GM12878 (cell line): ENCODE measurements around the gene CRHR2. TPM values are rescaled to one million over a fixed set of nuclear protein-coding genes. Genes with fewer than 3 reads are reported as not detected.

Source experiments
- ATAC-seq: fragments of 200-7000 bp; cut with Tn5 transposase; 3 replicates; pipeline ENCODE4 v1.9.1; 2020; ENCODE audit warnings: mild to moderate bottlenecking, moderate library complexity
- BruUV-seq: library from RNA; stranded (reverse); fragments of 400-500 nt; replicated peaks from 2 replicates; lab custom pipeline; 2021; lab: Mats Ljungman, UMichigan
- CTCF ChIA-PET: fragments of 300-600 bp; sonication (Branson Sonifier 250); formaldehyde crosslinking; extraction: SDS; loops from one replicate; lab custom pipeline; 2021; ENCODE audit warnings: inconsistent platforms; lab: Yijun Ruan, JAX
- POLR2A ChIA-PET: fragments of 350-600 bp; formaldehyde crosslinking; extraction: SDS; loops from one replicate; lab custom pipeline; 2021; ENCODE audit warnings: inconsistent platforms; lab: Charles Lee
- RAD21 ChIA-PET: fragments of 300-600 bp; sonication (Branson Sonifier 250); formaldehyde crosslinking; loops from one replicate; lab custom pipeline; 2023; ENCODE audit warnings: antibody characterized with exemption; ENCODE audit not compliant: unreplicated experiment; lab: Charles Lee
- SMC1A ChIA-PET: fragments of 300-600 bp; sonication (Branson Sonifier 250); formaldehyde crosslinking; loops from one replicate; lab custom pipeline; 2023; ENCODE audit not compliant: unreplicated experiment, uncharacterized antibody; lab: Charles Lee
- DNase-seq: peaks from one replicate; pipeline ENCODE4 v3.0.0-alpha.2; 2011; ENCODE audit warnings: low read depth, low spot score
- FAIRE-seq: peaks from 3 replicates; lab custom pipeline; 2011; peaks lifted over from hg19 to GRCh38; lab: Jason Lieb, UNC
- H2AFZ ChIP-seq: 2 replicates; pipeline ENCODE4 v1.6.0; 2011; ENCODE audit warnings: low read depth, low read length, control low read depth; ENCODE audit not compliant: control insufficient read depth
- H3K27ac ChIP-seq: 2 replicates; pipeline ENCODE4 v1.5.1; 2011; ENCODE audit warnings: control low read depth; ENCODE audit not compliant: control insufficient read depth, insufficient read depth
- H3K27me3 ChIP-seq, 2 experiments: replicated peaks in 1 of 2; 2 replicates each; pipeline versions ENCODE4 v1.6.0 to v1.6.1; 2011; ENCODE audit warnings: low read length in 1 of 2; ENCODE audit not compliant: control insufficient read depth in 2 of 2, insufficient read depth in 2 of 2
- H3K36me3 ChIP-seq, 2 experiments: 2 replicates each; pipeline ENCODE4 v1.5.1; 2011; ENCODE audit warnings: low read length in 1 of 2; ENCODE audit not compliant: control insufficient read depth in 2 of 2, insufficient read depth in 2 of 2
- H3K4me1 ChIP-seq: 2 replicates; pipeline ENCODE4 v1.6.1; 2011; ENCODE audit warnings: mild to moderate bottlenecking, low read length, moderate library complexity, mixed read lengths; ENCODE audit not compliant: control insufficient read depth, insufficient read depth
- H3K4me2 ChIP-seq: 2 replicates; pipeline ENCODE4 v1.6.0; 2011; ENCODE audit warnings: control low read depth; ENCODE audit not compliant: control insufficient read depth, insufficient read depth
- H3K4me3 ChIP-seq: fragments of 200-600 bp; sonication (generic); 2 replicates; pipeline ENCODE4 v1.5.1; 2016
- H3K79me2 ChIP-seq: 2 replicates; pipeline ENCODE4 v1.6.0; 2011; ENCODE audit warnings: low read length; ENCODE audit not compliant: control insufficient read depth, insufficient read depth
- H3K9ac ChIP-seq: 2 replicates; pipeline ENCODE4 v1.8.0; 2011; ENCODE audit warnings: low read length, control low read depth, mixed read lengths; ENCODE audit not compliant: control insufficient read depth, insufficient read depth
- H3K9me3 ChIP-seq: replicated peaks from 3 replicates; pipeline ENCODE4 v1.5.1; 2011; ENCODE audit warnings: mild to moderate bottlenecking, low read length; ENCODE audit not compliant: control insufficient read depth, insufficient read depth
- H4K20me1 ChIP-seq: 2 replicates; pipeline ENCODE4 v1.6.0; 2011; ENCODE audit not compliant: control insufficient read depth, insufficient read depth
- BACH1 ChIP-seq: fragments of 450-650 bp; IDR thresholded peaks from 2 replicates; pipeline ENCODE4 v1.6.1; 2017; ENCODE audit warnings: mild to moderate bottlenecking, borderline replicate concordance
- FOXK2 ChIP-seq: fragments of 450-650 bp; IDR thresholded peaks from 2 replicates; pipeline ENCODE4 v1.6.1; 2017; ENCODE audit warnings: mild to moderate bottlenecking, moderate library complexity
- IKZF2 ChIP-seq, 2 experiments: fragments of 450-650 bp; IDR thresholded peaks; 2 replicates each; pipeline ENCODE4 v1.6.1; 2017; ENCODE audit warnings: mild to moderate bottlenecking in 2 of 2, moderate library complexity in 2 of 2
- JUNB ChIP-seq: IDR thresholded peaks from 2 replicates; pipeline ENCODE4 v1.6.1; 2016; ENCODE audit warnings: antibody characterized with exemption, mild to moderate bottlenecking
- RFX5 ChIP-seq: IDR thresholded peaks from 2 replicates; pipeline ENCODE4 v1.6.1; 2011; ENCODE audit warnings: low read depth, low read length, improper control_type of control experiment
- TCF3 ChIP-seq: IDR thresholded peaks from 2 replicates; pipeline ENCODE4 v1.6.1; 2012; ENCODE audit warnings: low read depth, mild to moderate bottlenecking, low read length, borderline replicate concordance; ENCODE audit not compliant: insufficient read depth
- ZNF622 ChIP-seq: fragments of 450-650 bp; IDR thresholded peaks from 2 replicates; pipeline ENCODE4 v1.6.1; 2017; ENCODE audit warnings: mild to moderate bottlenecking, inconsistent platforms
- WGBS: methylation state at CpG from one replicate; pipeline ENCODE4 v1.1.6; 2016; ENCODE audit warnings: low lambda C conversion rate; ENCODE audit not compliant: insufficient replicate concordance, insufficient coverage; ENCODE audit errors: missing lambda C conversion rate; 5-methylcytosine and 5-hydroxymethylcytosine counted together
- in situ Hi-C: fragments of 300-500 bp; cut with MboI; formaldehyde crosslinking; loops from 9 replicates; pipeline ENCODE4 v1.14.3; 2018; ENCODE audit warnings: mixed read lengths
- intact Hi-C: fragments of 100-400 bp; cut with micrococcal nuclease; formaldehyde crosslinking; loops from one replicate; pipeline ENCODE4 v1.14.2; 2022; ENCODE audit not compliant: unreplicated experiment
- polyA plus RNA-seq, 11 experiments: library from polyadenylated mRNA; depleted of rRNA in 4 of 11; unstranded in 6 of 11; stranded (reverse) in 5 of 11; fragments of >200 nt; fragmentation: Nextera tagmentation in 4 of 11; fragmentation: Illumina TruSeq in 1 of 11; extraction: Ambion mirVana in 4 of 11; extraction: Trizol in 1 of 11; gene quantifications; 1 replicate in 1 of 11; 2 replicates in 10 of 11; pipeline versions ENCODE4 v1.2.1 to v1.2.3, GENCODE V29; 2011 to 2016; ENCODE audit warnings: inconsistent platforms in 2 of 11, missing spikeins in 2 of 11, low read depth in 1 of 11
- total RNA-seq, 4 experiments: library from RNA; depleted of rRNA in 3 of 4; stranded (reverse); fragments of >200 nt in 3 of 4; fragmentation: Illumina TruSeq in 1 of 4; extraction: Trizol in 1 of 4; gene quantifications; 2 replicates each; pipeline versions ENCODE4 v1.2.1 to v1.2.3, GENCODE V29; 2013 to 2021
- TF ChIP-seq, protein P1 (sequence below): fragments of 450-650 bp; IDR thresholded peaks from 2 replicates; pipeline ENCODE4 v1.6.1; 2017; ENCODE audit warnings: mild to moderate bottlenecking, moderate library complexity
- TF ChIP-seq, protein P2 (sequence below): fragments of 450-650 bp; IDR thresholded peaks from 2 replicates; pipeline ENCODE4 v1.6.1; 2017; ENCODE audit warnings: mild to moderate bottlenecking, moderate library complexity
- TF ChIP-seq, protein P3 (sequence below): IDR thresholded peaks from 2 replicates; pipeline ENCODE4 v1.6.1; 2012; ENCODE audit warnings: improper control_type of control experiment, low read depth, low read length; ENCODE audit not compliant: insufficient replicate concordance

CRHR2 gene
- total and polyA plus RNA-seq, 10 of the 15 experiments (the other 5 are each of a cell fraction or from before 2014, with no cell fraction given) = not detected

DNA sequence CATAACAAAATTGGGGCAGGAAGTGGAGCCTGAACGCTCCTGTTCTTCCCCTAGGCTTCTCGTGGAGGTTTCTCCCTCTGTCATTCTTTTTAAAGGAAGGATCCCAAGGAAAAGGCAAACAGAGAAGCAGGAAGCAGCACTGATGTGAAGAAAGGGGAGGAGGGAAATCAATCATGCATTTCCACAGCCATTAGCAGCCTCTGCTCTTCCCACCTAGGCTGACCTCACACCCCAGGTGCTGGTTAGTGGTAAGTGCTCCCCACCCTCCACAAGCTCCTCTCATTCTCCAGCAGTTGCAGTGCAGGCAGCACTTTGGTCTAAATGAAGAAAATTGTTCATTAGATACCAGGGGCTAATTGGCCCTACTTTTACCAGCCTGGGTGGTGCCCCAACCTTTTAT lies 2.6 kb downstream of the CRHR2 start (continued):
- TF ChIP-seq, protein P1, sequence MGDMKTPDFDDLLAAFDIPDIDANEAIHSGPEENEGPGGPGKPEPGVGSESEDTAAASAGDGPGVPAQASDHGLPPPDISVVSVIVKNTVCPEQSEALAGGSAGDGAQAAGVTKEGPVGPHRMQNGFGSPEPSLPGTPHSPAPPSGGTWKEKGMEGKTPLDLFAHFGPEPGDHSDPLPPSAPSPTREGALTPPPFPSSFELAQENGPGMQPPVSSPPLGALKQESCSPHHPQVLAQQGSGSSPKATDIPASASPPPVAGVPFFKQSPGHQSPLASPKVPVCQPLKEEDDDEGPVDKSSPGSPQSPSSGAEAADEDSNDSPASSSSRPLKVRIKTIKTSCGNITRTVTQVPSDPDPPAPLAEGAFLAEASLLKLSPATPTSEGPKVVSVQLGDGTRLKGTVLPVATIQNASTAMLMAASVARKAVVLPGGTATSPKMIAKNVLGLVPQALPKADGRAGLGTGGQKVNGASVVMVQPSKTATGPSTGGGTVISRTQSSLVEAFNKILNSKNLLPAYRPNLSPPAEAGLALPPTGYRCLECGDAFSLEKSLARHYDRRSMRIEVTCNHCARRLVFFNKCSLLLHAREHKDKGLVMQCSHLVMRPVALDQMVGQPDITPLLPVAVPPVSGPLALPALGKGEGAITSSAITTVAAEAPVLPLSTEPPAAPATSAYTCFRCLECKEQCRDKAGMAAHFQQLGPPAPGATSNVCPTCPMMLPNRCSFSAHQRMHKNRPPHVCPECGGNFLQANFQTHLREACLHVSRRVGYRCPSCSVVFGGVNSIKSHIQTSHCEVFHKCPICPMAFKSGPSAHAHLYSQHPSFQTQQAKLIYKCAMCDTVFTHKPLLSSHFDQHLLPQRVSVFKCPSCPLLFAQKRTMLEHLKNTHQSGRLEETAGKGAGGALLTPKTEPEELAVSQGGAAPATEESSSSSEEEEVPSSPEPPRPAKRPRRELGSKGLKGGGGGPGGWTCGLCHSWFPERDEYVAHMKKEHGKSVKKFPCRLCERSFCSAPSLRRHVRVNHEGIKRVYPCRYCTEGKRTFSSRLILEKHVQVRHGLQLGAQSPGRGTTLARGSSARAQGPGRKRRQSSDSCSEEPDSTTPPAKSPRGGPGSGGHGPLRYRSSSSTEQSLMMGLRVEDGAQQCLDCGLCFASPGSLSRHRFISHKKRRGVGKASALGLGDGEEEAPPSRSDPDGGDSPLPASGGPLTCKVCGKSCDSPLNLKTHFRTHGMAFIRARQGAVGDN = no peak
- TF ChIP-seq JUNB (no peak), TCF3 (no peak), ZNF622 (no peak)

DNA sequence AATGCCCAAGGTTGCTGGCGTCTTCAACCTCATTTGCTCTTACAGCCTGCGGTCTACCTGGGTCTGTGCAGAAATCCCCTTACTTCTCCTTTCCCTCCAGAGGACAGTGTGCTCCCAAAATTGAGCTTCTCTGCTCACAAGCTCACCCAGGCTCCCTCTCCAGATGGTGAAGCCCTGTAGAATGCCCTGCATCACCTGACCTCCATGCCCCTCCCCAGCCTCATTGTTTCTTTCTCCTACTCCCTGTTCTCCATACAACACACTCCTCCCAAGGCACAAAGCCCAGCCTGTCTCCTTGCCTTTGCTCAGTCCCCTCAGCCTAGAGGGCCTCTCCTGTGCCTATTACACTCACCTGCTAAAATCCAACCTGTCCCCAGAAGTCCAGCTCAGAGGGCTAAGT lies 3.5 kb downstream of the CRHR2 start:
- Histone ChIP-seq H3K4me2 (no peak overlapping the region), H3K79me2 (no peaks in the 10 kb centered on the region), H3K9ac (no peak overlapping the region), H3K9me3 (no peaks in the 10 kb centered on the region), H3K27ac (no peak overlapping the region), H3K36me3 (no peaks in the 10 kb centered on the region), H3K4me3 (no peak overlapping the region), H3K4me1 (no peaks in the 10 kb centered on the region), H4K20me1 (no peaks in the 10 kb centered on the region), H2AFZ (no peak overlapping the region), H3K27me3 (peaks cover 12 to 22% of the 10 kb centered on the region in 2 experiments)
- CTCF ChIA-PET = interaction anchor here (0.5 to 0.8 kb wide), 2 partner anchors 44 to 119 kb away, joined by 3 read pairs; no protein-coding TSS in a partner anchor
- RAD21 ChIA-PET = no interaction called here
- POLR2A ChIA-PET = no interaction called here
- BruUV-seq = no TSS peak
- ATAC-seq (no peak), FAIRE-seq (no peak), DNase-seq (no peak)
- intact Hi-C loops = no loop called here
- 4% methylated on average over 2 of the region's 2 CpGs for WGBS
- in situ Hi-C loops = no loop called here
- SMC1A ChIA-PET = no interaction called here
- TF ChIP-seq BACH1 (no peak), RFX5 (no peak), IKZF2 (IDR thresholded peaks at IDR 0.05) (no peak), FOXK2 (no peak)
- TF ChIP-seq, protein P2, sequence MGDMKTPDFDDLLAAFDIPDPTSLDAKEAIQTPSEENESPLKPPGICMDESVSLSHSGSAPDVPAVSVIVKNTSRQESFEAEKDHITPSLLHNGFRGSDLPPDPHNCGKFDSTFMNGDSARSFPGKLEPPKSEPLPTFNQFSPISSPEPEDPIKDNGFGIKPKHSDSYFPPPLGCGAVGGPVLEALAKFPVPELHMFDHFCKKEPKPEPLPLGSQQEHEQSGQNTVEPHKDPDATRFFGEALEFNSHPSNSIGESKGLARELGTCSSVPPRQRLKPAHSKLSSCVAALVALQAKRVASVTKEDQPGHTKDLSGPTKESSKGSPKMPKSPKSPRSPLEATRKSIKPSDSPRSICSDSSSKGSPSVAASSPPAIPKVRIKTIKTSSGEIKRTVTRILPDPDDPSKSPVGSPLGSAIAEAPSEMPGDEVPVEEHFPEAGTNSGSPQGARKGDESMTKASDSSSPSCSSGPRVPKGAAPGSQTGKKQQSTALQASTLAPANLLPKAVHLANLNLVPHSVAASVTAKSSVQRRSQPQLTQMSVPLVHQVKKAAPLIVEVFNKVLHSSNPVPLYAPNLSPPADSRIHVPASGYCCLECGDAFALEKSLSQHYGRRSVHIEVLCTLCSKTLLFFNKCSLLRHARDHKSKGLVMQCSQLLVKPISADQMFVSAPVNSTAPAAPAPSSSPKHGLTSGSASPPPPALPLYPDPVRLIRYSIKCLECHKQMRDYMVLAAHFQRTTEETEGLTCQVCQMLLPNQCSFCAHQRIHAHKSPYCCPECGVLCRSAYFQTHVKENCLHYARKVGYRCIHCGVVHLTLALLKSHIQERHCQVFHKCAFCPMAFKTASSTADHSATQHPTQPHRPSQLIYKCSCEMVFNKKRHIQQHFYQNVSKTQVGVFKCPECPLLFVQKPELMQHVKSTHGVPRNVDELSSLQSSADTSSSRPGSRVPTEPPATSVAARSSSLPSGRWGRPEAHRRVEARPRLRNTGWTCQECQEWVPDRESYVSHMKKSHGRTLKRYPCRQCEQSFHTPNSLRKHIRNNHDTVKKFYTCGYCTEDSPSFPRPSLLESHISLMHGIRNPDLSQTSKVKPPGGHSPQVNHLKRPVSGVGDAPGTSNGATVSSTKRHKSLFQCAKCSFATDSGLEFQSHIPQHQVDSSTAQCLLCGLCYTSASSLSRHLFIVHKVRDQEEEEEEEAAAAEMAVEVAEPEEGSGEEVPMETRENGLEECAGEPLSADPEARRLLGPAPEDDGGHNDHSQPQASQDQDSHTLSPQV = no peak
- TF ChIP-seq, protein P3, sequence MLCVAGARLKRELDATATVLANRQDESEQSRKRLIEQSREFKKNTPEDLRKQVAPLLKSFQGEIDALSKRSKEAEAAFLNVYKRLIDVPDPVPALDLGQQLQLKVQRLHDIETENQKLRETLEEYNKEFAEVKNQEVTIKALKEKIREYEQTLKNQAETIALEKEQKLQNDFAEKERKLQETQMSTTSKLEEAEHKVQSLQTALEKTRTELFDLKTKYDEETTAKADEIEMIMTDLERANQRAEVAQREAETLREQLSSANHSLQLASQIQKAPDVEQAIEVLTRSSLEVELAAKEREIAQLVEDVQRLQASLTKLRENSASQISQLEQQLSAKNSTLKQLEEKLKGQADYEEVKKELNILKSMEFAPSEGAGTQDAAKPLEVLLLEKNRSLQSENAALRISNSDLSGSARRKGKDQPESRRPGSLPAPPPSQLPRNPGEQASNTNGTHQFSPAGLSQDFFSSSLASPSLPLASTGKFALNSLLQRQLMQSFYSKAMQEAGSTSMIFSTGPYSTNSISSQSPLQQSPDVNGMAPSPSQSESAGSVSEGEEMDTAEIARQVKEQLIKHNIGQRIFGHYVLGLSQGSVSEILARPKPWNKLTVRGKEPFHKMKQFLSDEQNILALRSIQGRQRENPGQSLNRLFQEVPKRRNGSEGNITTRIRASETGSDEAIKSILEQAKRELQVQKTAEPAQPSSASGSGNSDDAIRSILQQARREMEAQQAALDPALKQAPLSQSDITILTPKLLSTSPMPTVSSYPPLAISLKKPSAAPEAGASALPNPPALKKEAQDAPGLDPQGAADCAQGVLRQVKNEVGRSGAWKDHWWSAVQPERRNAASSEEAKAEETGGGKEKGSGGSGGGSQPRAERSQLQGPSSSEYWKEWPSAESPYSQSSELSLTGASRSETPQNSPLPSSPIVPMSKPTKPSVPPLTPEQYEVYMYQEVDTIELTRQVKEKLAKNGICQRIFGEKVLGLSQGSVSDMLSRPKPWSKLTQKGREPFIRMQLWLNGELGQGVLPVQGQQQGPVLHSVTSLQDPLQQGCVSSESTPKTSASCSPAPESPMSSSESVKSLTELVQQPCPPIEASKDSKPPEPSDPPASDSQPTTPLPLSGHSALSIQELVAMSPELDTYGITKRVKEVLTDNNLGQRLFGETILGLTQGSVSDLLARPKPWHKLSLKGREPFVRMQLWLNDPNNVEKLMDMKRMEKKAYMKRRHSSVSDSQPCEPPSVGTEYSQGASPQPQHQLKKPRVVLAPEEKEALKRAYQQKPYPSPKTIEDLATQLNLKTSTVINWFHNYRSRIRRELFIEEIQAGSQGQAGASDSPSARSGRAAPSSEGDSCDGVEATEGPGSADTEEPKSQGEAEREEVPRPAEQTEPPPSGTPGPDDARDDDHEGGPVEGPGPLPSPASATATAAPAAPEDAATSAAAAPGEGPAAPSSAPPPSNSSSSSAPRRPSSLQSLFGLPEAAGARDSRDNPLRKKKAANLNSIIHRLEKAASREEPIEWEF = no peak
